GM19324 (cell line): Measurements from ENCODE around the gene CCL15.
"Not testable (repeated sequence)": the region's sequence is repeated elsewhere in the genome, so short reads cannot be mapped to it uniquely, and the experiment has no call there.

Source experiments
- ATAC-seq: cut with Tn5 transposase; IDR thresholded peaks from one replicate; pipeline ENCODE4 v1.9.1; 2021; ENCODE audit warnings: mild to moderate bottlenecking, moderate library complexity; ENCODE audit not compliant: unreplicated experiment, low FRiP score

CCL15 gene

DNA sequence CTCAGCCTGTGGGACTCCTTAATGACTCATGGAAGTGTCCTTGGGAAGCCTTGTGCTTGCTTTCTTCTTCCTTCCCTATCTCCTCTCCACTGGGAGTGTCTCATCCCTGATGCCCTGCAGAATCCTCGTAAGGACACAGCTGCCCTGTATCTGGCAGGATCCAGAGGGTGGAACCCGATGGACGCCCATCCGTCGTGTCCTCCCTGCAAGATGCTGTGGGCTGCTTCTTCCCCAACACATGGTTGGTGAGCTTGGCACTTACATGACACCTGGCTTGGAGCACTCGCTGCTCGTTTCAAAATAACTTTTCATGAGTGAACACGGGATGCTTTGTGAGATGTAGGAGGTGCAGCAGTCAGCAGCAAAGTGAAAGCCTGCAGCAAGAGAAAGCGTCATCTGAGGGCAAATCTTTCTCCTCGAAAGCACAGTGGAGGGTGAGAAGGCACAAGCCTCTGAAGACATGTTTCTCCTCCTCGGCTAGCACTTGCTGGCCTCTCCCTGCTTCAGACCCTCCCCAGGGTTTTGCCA lies 3.3 kb downstream of the CCL15 start:
- ATAC-seq: no peak

DNA sequence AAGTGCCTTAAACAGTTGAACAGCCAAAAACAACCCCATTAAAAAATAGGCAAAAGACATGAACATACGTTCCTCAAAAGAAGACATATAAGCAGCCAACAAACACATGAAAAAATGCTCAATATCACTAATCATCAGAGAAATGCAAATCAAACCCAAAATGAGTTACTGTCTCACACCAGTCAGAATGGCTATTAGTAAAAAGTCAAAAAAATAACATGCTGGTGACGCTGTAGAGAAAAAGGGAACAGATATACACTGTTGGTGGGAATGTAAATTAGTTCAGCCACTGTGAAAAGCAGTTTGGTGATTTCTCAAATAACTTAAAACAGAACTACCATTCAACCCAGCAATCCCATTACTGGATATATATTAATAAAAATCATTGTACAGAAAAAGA lies 6.0 kb downstream of the CCL15 start:
- not testable (repeated sequence) for ATAC-seq

DNA sequence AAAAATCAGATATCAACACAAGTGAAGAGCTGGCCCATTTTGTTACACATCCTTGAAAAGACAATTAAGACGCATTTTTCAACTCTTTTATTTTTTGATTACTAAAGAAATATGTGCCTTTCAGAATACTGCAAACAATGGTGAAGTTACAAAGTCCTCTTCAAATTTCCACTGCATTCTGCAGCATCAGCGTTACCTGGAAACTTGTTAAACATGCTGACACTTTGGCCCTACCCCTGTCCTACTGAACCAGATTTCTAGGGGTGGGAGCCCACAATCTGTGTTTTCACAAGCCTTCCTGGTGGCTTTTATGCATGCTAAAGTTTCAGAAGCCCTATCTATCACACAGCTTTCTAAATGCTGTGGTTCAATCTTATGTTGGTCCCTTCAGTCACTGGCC lies 10.3 kb downstream of the CCL15 start:
- no peak for ATAC-seq

DNA sequence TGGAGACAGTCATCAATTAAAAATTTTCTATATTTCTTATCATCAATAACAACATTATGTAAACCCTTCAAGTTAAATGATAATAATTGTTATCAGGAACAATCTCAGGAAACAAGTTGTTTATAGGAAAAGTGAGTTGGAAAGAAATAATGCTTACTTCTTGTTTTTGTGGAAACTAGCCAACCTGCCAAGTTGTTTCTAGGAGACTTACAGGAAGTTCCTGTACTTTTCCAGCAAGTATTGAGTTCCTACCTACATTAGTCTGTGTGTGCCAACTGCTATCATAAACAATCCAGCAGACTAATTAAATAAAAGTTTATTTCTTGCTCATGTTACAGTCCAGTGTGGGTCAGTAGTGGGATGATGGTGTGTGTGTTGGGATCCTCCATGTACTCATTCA lies 13.2 kb downstream of the CCL15 start:
- ATAC-seq: no peak

DNA sequence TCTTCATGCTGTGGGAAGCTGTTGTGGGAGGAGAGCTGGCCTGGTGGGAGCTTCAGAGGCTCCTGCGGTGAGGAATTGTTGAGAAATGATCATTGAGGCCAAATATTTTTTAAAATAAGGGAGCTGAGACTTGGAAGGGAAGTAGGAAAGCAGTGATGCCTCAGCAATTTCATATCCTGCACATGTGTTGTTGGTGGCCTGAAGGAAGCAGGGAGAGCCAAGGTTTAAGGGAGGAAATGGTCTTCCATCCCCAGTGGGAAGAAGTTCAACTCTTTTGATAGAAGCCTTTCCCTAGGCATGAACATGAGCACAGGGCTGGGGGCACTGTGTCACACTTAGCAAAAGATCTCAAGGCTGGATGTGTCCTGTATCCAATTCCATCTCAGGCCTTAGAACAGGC lies 14.7 kb downstream of the CCL15 start, which contains the start of gene CCL14:
CCL14 (minus strand) TSS at position 87 of the 400 bp plus-strand sequence; CDS start at position 7, 80 bp downstream.
- no peak for ATAC-seq

DNA sequence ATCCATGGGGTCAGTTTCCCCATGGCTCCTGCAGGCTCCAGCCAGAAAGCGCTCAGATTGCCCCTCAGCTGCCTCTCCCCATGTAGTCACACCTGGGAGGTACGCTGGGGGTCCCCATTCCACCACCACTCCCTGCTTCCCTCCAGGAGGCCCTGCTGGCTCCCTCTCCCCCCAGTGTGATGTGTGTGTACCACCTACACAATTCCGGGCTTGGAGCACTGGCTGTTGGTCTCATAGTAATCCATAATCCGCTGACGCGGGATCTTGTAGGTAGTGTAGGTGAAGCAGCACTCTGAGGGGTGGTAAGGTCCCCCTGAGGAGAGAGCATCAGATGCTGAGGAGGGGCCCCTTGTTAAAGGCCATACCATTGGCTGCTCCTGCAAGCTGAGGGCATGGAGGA lies 17.2 kb downstream of the CCL15 start:
- no peak for ATAC-seq

DNA sequence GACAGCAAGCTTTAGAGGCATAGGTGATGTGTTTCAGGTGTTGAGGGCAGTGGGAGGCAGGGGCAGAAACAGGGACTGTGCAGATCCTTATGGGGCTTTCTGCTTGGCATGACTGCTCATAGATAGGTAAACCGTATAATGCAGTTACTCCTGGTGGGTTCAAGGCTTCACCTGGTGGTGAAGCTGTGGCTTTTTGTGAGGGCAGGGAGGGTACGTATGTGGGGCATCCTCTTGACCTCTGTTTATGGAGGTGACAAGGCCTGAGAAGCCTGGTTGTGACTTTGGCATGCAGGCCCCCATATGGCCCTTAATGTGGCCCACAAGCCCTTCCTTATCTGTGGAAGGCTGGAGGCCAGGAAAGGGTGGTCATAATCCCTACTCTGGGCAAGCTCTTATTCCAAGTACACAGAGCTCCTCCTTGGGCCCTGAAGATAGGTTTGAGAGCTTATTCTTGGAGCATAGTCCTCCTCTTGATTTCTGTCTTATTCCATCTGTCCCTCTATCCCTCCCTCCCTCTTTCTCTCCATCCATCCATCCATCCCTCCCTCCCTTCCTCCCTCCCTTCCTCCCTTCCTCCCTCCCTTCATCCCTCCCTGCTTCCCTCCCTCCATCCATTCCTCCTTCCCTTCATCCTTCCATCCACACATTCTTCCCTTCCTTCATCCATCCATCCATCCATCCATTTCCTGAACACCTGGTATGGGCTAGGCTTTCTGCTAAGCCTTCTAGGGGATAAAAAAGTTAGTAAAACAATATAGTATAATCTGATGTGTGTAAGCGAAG lies 18.8 kb downstream of the CCL15 start:
- ATAC-seq: no peak

DNA sequence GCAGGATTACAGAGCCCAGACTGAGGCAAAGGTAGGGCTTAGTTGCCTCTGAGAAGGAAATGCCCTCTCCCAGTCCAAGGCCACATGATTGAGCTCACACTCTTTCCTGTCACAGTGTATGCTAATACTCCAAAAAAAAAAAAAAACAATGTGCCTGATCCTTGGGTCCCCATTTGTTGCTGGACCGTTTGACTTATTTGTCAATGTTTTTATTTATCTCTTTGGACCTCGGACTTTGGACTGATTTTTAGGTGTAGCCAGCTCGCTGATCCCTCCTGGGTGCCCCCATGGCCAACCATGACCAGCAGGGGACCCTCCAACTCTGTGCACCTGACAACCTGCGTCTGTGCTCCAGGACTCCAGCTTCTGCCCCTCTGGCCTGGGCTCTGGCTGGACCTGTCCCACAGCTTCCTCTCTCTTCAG lies 19.4 kb downstream of the CCL15 start:
- ATAC-seq: no peak

DNA sequence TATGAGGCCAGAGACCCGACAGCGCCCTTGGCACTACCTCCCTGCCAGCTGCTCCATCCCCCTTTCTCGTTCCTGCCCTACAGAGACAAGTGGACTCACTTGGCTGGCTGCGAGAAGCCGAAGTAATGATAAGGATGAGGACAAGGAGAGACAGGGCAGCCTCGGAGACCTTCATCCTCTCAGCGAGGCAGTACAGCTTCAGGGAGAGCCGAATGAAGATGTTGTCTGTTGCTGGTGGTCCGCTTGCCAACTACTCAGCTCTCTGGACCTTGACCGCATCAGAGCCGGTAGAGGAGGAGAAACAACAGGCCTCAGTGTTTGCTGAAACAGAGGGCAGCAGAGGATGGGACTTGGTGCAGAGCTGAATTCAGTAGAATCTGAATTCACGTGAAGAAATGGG lies 20.1 kb downstream of the CCL15 start, which contains the start of gene CCL16:
CCL16 (minus strand) TSS at position 252 of the 400 bp plus-strand sequence; CDS start at position 175, 77 bp downstream.
- no peak for ATAC-seq

- no peak for ATAC-seq
These were observed 23.0 kb downstream of the CCL15 start for GRCh38 chr17:35978346-35978745.

- no peak for ATAC-seq
These were observed 23.8 kb downstream of the CCL15 start for GRCh38 chr17:35977509-35977908.

GRCh38 chr17:35973333-35974260 lies 27.8 kb downstream of the CCL15 start:
- ATAC-seq: no peak

DNA sequence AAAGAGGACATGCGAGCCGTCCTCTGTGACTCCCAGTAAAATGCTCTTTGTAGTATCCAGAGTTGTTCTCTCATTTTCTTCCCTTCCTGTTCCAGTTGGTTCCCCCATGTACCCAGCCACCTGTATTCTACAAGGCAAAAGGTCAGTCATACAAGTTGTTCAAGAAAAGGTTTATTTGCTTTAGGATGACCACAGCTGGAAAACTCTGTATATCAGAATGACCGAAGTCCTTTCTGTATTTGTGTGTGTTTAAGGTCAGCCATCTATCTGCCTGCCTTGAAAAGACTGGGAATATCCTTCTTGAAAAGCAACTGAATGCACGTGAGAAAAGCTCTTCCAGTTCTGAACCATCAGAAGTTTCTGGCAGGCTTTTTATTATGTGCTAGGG lies 28.4 kb downstream of the CCL15 start:
- no peak for ATAC-seq

DNA sequence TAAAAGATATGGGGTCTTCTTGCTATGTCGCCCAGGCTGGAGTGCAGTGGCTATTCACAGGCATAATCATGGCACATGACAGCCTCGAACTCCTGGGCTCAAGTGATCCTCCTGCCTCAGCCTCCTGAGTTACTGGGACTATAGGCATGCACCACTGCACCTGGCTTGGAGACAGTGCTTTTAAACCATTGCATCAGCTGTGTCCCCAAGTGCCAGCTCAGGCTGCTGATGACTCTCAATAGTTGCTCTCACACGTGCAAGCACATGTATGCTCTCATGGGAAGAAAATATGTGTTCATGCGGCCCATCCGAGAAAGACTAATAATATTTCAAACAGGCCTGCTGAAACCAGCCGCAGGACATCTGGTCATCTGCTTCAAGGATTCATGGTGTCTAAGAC lies 28.8 kb downstream of the CCL15 start:
- ATAC-seq: no peak

DNA sequence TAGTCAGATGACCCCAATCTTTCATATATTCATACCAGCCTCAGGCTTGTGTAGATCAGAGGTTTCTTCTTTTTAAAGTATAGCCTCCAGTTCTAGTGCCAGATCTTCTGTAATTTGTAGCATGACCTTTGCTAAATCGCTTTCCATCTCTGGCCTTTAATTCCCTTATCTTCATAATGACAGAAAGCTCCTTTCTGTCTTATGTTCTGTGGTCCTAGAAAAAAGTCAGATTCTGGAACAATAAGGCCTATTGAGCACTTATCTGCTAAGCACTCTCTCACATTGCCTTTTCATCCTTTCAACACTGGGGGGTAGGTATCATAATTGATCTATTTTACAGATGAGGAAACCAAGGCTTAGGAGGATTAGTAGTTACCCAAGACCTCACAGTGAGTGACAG lies 29.3 kb downstream of the CCL15 start:
- no peak for ATAC-seq

DNA sequence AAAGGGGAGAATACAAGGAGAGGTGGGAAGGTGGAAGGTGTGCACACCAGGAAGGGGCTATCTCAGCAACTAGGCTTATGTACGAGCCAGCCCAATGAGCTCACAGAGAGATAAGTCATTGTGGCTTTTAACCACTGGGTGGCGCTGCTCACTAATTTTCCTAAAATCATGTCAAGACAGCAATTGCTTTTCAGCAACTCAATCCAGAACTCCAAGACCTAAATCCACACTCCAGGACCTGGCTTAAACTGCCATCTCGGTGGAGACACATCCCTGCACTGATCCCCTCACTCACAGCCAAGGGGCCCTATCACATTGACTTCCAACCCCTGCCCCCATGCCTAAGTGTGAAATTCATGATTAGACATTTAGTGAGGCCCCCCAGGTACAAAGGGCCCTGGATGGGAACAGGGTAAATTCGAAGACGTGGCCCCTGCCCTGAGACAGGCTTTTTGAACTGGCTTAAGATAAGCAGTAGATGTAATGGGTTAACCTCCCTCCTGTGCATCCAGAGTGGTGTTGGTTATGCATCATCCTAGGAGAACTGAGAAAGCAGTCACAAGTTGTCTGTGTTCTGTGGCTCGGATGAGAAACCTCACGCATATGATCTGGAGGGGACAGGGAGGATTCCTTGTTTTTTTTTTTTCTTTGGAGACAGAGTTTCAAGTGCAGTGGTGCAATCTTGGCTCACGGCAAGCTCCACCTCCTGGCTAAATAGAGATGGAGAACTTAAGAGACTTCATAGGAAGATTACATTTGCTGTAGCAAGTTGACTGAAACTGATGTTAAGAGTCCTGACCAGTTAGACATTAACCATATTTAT lies 31.6 kb downstream of the CCL15 start:
- no peak for ATAC-seq

DNA sequence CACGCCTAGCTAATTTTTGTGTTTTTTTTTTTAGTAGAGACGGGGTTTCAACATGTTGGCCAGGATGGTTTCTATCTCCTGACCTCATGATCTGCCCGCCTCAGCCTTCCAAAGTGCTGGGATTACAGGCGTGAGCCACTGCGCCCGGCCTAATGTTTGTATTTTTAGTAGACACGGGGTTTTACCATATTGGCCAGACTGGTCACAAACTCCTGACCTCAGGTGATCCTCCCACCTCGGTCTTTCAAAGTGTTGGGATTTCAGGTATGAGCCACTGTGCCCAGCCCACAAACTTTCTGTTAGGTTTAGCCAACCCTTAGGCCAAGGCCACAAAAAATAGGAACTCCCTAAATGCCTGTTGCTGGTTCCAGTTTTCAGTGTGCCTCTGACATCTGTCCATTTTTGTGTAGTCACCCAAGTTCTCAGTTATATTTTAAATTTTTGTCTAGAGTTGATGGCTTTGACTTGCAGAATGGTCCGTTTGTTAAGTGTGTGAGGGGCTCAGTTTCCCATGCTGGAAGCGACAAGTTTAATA lies 32.8 kb downstream of the CCL15 start:
- no peak for ATAC-seq

- no peak for ATAC-seq
These were observed 36.1 kb downstream of the CCL15 start for GRCh38 chr17:35965272-35965671.

GRCh38 chr17:35963663-35964062 lies 37.7 kb downstream of the CCL15 start:
- ATAC-seq: no peak

- no peak for ATAC-seq
These were observed 47.6 kb downstream of the CCL15 start for GRCh38 chr17:35953720-35954119.
